Suprapubic skin (tissue), 4 donors: ENCODE results near the gene FRMD8. TPM values are rescaled to one million over a fixed set of nuclear protein-coding genes. Genes with fewer than 3 reads are reported as not detected.

Experiments
- DNase-seq, 2 donors: peaks; one replicate each; pipeline ENCODE4 v3.0.0-alpha.2; 2019; ENCODE audit warnings: low spot score in 2 of 2
- H3K27ac ChIP-seq: fragments of 200-600 bp; sonication (generic); one replicate; pipeline ENCODE4 v1.5.1; 2019
- H3K27me3 ChIP-seq: fragments of 200-600 bp; sonication (generic); one replicate; pipeline ENCODE4 v1.5.1; 2019
- H3K36me3 ChIP-seq: fragments of 200-600 bp; sonication (generic); one replicate; pipeline ENCODE4 v1.5.1; 2019
- H3K4me1 ChIP-seq: fragments of 200-600 bp; sonication (generic); one replicate; pipeline ENCODE4 v1.5.1; 2019
- H3K4me3 ChIP-seq: fragments of 200-600 bp; sonication (generic); one replicate; pipeline ENCODE4 v1.5.1; 2019; ENCODE audit warnings: mild to moderate bottlenecking
- H3K9me3 ChIP-seq: fragments of 200-600 bp; sonication (generic); one replicate; pipeline ENCODE4 v1.5.1; 2019
- EP300 ChIP-seq: sonication (generic); formaldehyde crosslinking; IDR thresholded peaks from one replicate; pipeline ENCODE4 v1.6.1; 2017; ENCODE audit warnings: antibody characterized with exemption
- POLR2A ChIP-seq, 2 donors: fragments of 450-650 bp; IDR thresholded peaks; one replicate each; pipeline ENCODE4 v1.6.1; 2017; ENCODE audit warnings: antibody characterized with exemption in 2 of 2, mild to moderate bottlenecking in 2 of 2, moderate library complexity in 2 of 2
- POLR2AphosphoS5 ChIP-seq, 3 donors: sonication (generic); formaldehyde crosslinking; IDR thresholded peaks; one replicate each; pipeline ENCODE4 v1.6.1; 2017; ENCODE audit warnings: antibody characterized with exemption in 3 of 3
- WGBS: methylation state at CpG from one replicate; pipeline ENCODE4 v1.1.5; 2018; 5-methylcytosine and 5-hydroxymethylcytosine counted together
- total RNA-seq, 4 donors: library from RNA; depleted of rRNA; stranded (reverse); fragments of >200 nt; gene quantifications; one replicate each; pipeline ENCODE4 v1.1.0, GENCODE V29; 2016
- TF ChIP-seq, protein P1 (sequence below), 2 donors: fragments of 200-600 bp in 1 of 2; fragments of 450-650 bp in 1 of 2; sonication (generic) in 1 of 2; IDR thresholded peaks; one replicate each; pipeline ENCODE4 v1.5.1; 2016 to 2019; ENCODE audit warnings: antibody characterized with exemption in 2 of 2, mild to moderate bottlenecking in 1 of 2, moderate library complexity in 1 of 2

The FRMD8 gene
- total RNA-seq, 4 donors from 2014 or later, result 56.2 to 107 (median 81.5) TPM

GRCh38 chr11:65373839-65374580 is 12.4 kb upstream of the FRMD8 start:
- Histone ChIP-seq H3K4me1 (peaks cover 6% of the 10 kb centered on the region), H3K4me3 (no peak overlapping the region), H3K36me3 (no peaks in the 10 kb centered on the region), H3K9me3 (no peaks in the 10 kb centered on the region), H3K27ac (no peak overlapping the region), H3K27me3 (no peaks in the 10 kb centered on the region)
- no peak for DNase-seq
- WGBS, result 83% methylated on average over 14 of the region's 14 CpGs
- no peak for TF ChIP-seq POLR2A (IDR thresholded peaks at IDR 0.05)
- TF ChIP-seq EP300, result no peak
- TF ChIP-seq POLR2AphosphoS5 (IDR thresholded peaks at IDR 0.05), result no peak
- TF ChIP-seq, protein P1, sequence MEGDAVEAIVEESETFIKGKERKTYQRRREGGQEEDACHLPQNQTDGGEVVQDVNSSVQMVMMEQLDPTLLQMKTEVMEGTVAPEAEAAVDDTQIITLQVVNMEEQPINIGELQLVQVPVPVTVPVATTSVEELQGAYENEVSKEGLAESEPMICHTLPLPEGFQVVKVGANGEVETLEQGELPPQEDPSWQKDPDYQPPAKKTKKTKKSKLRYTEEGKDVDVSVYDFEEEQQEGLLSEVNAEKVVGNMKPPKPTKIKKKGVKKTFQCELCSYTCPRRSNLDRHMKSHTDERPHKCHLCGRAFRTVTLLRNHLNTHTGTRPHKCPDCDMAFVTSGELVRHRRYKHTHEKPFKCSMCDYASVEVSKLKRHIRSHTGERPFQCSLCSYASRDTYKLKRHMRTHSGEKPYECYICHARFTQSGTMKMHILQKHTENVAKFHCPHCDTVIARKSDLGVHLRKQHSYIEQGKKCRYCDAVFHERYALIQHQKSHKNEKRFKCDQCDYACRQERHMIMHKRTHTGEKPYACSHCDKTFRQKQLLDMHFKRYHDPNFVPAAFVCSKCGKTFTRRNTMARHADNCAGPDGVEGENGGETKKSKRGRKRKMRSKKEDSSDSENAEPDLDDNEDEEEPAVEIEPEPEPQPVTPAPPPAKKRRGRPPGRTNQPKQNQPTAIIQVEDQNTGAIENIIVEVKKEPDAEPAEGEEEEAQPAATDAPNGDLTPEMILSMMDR (IDR thresholded peaks at IDR 0.05), result no peak

GRCh38 chr11:65375012-65375411 is 11.4 kb upstream of the FRMD8 start:
- WGBS, result 58% methylated on average over 8 of the region's 8 CpGs
- Histone ChIP-seq H3K27me3 (no peaks in the 10 kb centered on the region), H3K36me3 (no peaks in the 10 kb centered on the region), H3K4me1 (peaks cover 6% of the 10 kb centered on the region), H3K27ac (no peak overlapping the region), H3K4me3 (no peak overlapping the region), H3K9me3 (no peaks in the 10 kb centered on the region)
- TF ChIP-seq EP300, result no peak
- TF ChIP-seq, protein P1 (IDR thresholded peaks at IDR 0.05), result no peak
- TF ChIP-seq POLR2AphosphoS5 (IDR thresholded peaks at IDR 0.05), result no peak
- no peak for TF ChIP-seq POLR2A (IDR thresholded peaks at IDR 0.05)
- no peak for DNase-seq

DNA sequence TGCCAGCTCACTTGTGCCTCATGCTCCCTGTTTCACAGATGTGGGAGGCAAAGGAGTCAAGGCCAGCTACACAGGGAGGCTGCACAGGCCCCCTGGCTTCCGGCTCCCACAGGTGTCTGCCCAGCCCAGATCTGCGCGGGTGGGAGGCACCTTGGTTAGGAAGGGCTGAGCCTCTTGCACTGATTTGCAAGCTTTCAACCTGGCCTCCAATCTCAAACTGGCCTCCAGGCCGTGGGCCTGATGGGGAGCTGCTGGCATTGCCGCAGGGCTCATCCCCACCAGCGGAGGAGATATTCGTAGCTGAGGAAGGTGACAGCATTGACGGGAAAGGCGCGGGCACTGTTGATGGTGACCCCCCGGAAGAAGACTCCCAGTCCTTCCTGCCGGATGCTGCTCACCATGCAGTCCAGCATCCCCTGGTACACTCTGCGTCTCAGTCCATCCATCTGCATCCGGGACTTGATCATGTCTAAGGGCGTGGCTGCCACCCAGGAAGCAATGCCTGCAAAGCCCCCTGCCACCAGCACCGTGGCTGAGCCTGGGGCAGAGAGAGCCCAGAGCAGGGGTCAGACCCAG is 10.2 kb upstream of the FRMD8 start:
- Histone ChIP-seq H3K36me3 (no peaks in the 10 kb centered on the region), H3K27me3 (no peaks in the 10 kb centered on the region), H3K4me3 (no peak overlapping the region), H3K4me1 (peaks cover 18% of the 10 kb centered on the region), H3K27ac (no peak overlapping the region), H3K9me3 (no peaks in the 10 kb centered on the region)
- no peak for TF ChIP-seq POLR2AphosphoS5 (IDR thresholded peaks at IDR 0.05)
- no peak for DNase-seq
- WGBS, result 89% methylated on average over 16 of the region's 16 CpGs

- H3K4me1 ChIP-seq, result peaks cover 26% of the 10 kb centered on the region
- no peak overlapping the region for H3K4me3 ChIP-seq
- no peak overlapping the region for H3K27ac ChIP-seq
- no peaks in the 10 kb centered on the region for H3K36me3 ChIP-seq
- no peaks in the 10 kb centered on the region for H3K27me3 ChIP-seq
- no peak for DNase-seq
- WGBS, result 63% methylated on average over 8 of the region's 8 CpGs
- no peak for TF ChIP-seq POLR2AphosphoS5 (IDR thresholded peaks at IDR 0.05)
- TF ChIP-seq EP300, result no peak
- TF ChIP-seq POLR2A (IDR thresholded peaks at IDR 0.05), result no peak
- TF ChIP-seq, protein P1 (IDR thresholded peaks at IDR 0.05), result no peak
- H3K9me3 ChIP-seq, result no peaks in the 10 kb centered on the region
Measured at GRCh38 chr11:65377036-65377435, 9.4 kb upstream of the FRMD8 start.

DNA sequence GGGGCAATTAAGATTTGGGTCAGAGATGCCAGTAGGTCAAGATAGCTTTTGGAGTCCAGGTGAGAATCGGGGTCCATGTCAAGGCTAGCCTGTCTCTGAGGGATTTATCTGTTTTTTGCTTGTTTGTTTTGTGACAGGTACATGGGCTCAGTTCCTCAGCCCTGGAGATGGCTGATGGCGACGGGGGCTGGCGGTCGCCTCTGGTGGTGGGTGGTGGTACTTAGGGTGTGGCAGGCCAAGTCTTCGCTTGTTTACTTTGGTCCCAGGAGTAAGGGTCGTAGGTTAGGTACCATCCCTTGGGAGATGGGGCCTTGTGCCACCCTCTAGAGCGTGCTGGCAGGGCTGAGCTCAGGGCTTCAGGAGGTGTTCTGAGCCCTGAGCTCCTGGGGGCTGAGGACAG is 8.7 kb upstream of the FRMD8 start:
- Histone ChIP-seq H3K4me1 (peaks cover 32% of the 10 kb centered on the region), H3K27me3 (no peaks in the 10 kb centered on the region), H3K9me3 (no peaks in the 10 kb centered on the region), H3K27ac (no peak overlapping the region), H3K36me3 (no peaks in the 10 kb centered on the region), H3K4me3 (no peak overlapping the region)
- TF ChIP-seq, protein P1 (IDR thresholded peaks at IDR 0.05), result no peak
- TF ChIP-seq POLR2AphosphoS5 (IDR thresholded peaks at IDR 0.05) (no peak), POLR2A (IDR thresholded peaks at IDR 0.05) (no peak), EP300 (no peak)
- WGBS, result 92% methylated on average over 8 of the region's 8 CpGs
- no peak for DNase-seq
